Keratinocyte (primary cell): Measurements from ENCODE around the gene LEKR1. TPM values are rescaled to one million over a fixed set of nuclear protein-coding genes. Genes with fewer than 3 reads are reported as not detected.

Source experiments
- DNase-seq: peaks from one replicate; pipeline ENCODE4 v3.0.0-alpha.2; 2011; ENCODE audit warnings: low read depth, missing footprints, low spot score
- FAIRE-seq: peaks from 2 replicates; lab custom pipeline; 2011; peaks lifted over from hg19 to GRCh38; lab: Jason Lieb, UNC
- H2AFZ ChIP-seq: 2 replicates; pipeline ENCODE4 v1.6.0; 2012; ENCODE audit warnings: low read length, control low read depth, inconsistent platforms; ENCODE audit not compliant: control insufficient read depth
- H3K27ac ChIP-seq: 2 replicates; pipeline ENCODE4 v1.5.1; 2011; ENCODE audit warnings: low read length; ENCODE audit not compliant: control insufficient read depth, insufficient read depth
- H3K27me3 ChIP-seq: 3 replicates; pipeline ENCODE4 v1.6.0; 2011; ENCODE audit warnings: low read length; ENCODE audit not compliant: control insufficient read depth, insufficient read depth; ENCODE audit errors: extremely low read depth
- H3K36me3 ChIP-seq, 2 experiments: 2 replicates in 1 of 2; 3 replicates in 1 of 2; pipeline ENCODE4 v1.5.1; 2011; ENCODE audit warnings: low read length in 2 of 2, mild to moderate bottlenecking in 1 of 2; ENCODE audit not compliant: control insufficient read depth in 2 of 2, insufficient read depth in 2 of 2; ENCODE audit errors: extremely low read depth in 1 of 2
- H3K4me1 ChIP-seq: 3 replicates; pipeline ENCODE4 v1.5.1; 2011; ENCODE audit warnings: low read length; ENCODE audit not compliant: control insufficient read depth, insufficient read depth; ENCODE audit errors: extremely low read depth
- H3K4me2 ChIP-seq: 3 replicates; pipeline ENCODE4 v1.6.0; 2011; ENCODE audit warnings: low read depth, low read length; ENCODE audit not compliant: control insufficient read depth, insufficient read depth; ENCODE audit errors: extremely low read depth
- H3K4me3 ChIP-seq, 3 experiments: fragments of 200-600 bp in 1 of 3; sonication (generic) in 1 of 3; 2 replicates in 2 of 3; 3 replicates in 1 of 3; pipeline ENCODE4 v1.5.1; 2011 to 2016; ENCODE audit warnings: low read length in 3 of 3, mild to moderate bottlenecking in 3 of 3, control low read depth in 2 of 3, inconsistent platforms in 1 of 3, low read depth in 1 of 3, mixed read lengths in 1 of 3, mixed run types in 1 of 3, moderate library complexity in 1 of 3; ENCODE audit not compliant: control insufficient read depth in 2 of 3, insufficient read depth in 2 of 3; ENCODE audit errors: extremely low read depth in 1 of 3
- H3K79me2 ChIP-seq: 2 replicates; pipeline ENCODE4 v1.6.0; 2012; ENCODE audit warnings: low read length; ENCODE audit not compliant: control insufficient read depth, insufficient read depth
- H3K9ac ChIP-seq: 3 replicates; pipeline ENCODE4 v1.6.0; 2011; ENCODE audit warnings: low read length; ENCODE audit not compliant: control insufficient read depth, insufficient read depth; ENCODE audit errors: extremely low read depth
- H3K9me1 ChIP-seq: 3 replicates; pipeline ENCODE4 v1.6.0; 2011; ENCODE audit warnings: low read length; ENCODE audit not compliant: control insufficient read depth, insufficient read depth; ENCODE audit errors: extremely low read depth
- H3K9me3 ChIP-seq: 2 replicates; pipeline ENCODE4 v1.5.1; 2012; ENCODE audit warnings: low read depth, low read length; ENCODE audit not compliant: control insufficient read depth
- H4K20me1 ChIP-seq: 3 replicates; pipeline ENCODE4 v1.6.0; 2011; ENCODE audit warnings: low read length; ENCODE audit not compliant: control insufficient read depth, insufficient read depth; ENCODE audit errors: extremely low read depth
- CTCF ChIP-seq, 3 experiments: IDR thresholded peaks in 1 of 3; conservative IDR thresholded peaks in 1 of 3; optimal IDR thresholded peaks in 1 of 3; 2 replicates in 2 of 3; 3 replicates in 1 of 3; pipeline versions ENCODE3 to v1.5.1; 2011; ENCODE audit warnings: low read length in 3 of 3, mild to moderate bottlenecking in 3 of 3, moderate library complexity in 2 of 3, control low read depth in 1 of 3, inconsistent platforms in 1 of 3; ENCODE audit not compliant: insufficient read depth in 2 of 3; ENCODE audit errors: extremely low read depth in 1 of 3
- EZH2 ChIP-seq: IDR thresholded peaks from one replicate; pipeline ENCODE4 v1.6.1; 2012; ENCODE audit warnings: inconsistent platforms, mild to moderate bottlenecking, low read length, moderate library complexity
- dilution Hi-C: fragments of 300-500 bp; cut with MboI; formaldehyde crosslinking; loops from one replicate; pipeline ENCODE4 v1.7.0; 2020; ENCODE audit warnings: low sequenced_read_pairs; ENCODE audit not compliant: extremely low pct_ligation_motif_present
- polyA plus RNA-seq, 5 experiments: library from polyadenylated mRNA; depleted of rRNA in 3 of 5; stranded (reverse) in 3 of 5; stranded (forward) in 1 of 5; unstranded in 1 of 5; fragments of >200 nt; gene quantifications; 1 replicate in 1 of 5; 2 replicates in 3 of 5; 3 replicates in 1 of 5; pipeline versions ENCODE4 v1.2.1 to v1.2.3, GENCODE V29; 2011 to 2012; ENCODE audit warnings: missing spikeins in 2 of 5, low read depth in 1 of 5, low replicate concordance in 1 of 5

LEKR1 gene
- polyA plus RNA-seq, 1 donor (not counting 4 experiments of a cell fraction or from before 2014, with no cell fraction given): 0.63 TPM

- TF ChIP-seq EZH2 (no peak), CTCF (optimal IDR thresholded peaks at IDR 0.05 in 1 of 3, IDR thresholded peaks at IDR 0.05 in 1 of 3, conservative IDR thresholded peaks at IDR 0.05 in 1 of 3; ENCODE audit: extremely low read depth in 1 of 3, insufficient read depth in 2 of 3, low read length in 3 of 3) (no peak)
- DNase-seq (no peak), FAIRE-seq (peak; percentile 32)
- peak overlapping the region; percentile 34 for H3K4me2 ChIP-seq
- H3K36me3 ChIP-seq: peaks cover 0 to 1% of the 10 kb centered on the region in 2 experiments
- no peak overlapping the region for H2AFZ ChIP-seq
- H3K4me3 ChIP-seq: peak overlapping the region in 1 of 3 experiments; percentile 36
- dilution Hi-C loops: no loop called here
- peak overlapping the region; percentile 24 for H3K9ac ChIP-seq
- peak overlapping the region; percentile 95 for H3K27ac ChIP-seq
- no peaks in the 10 kb centered on the region for H3K9me1 ChIP-seq
- peaks cover 20% of the 10 kb centered on the region for H3K79me2 ChIP-seq
- no peaks in the 10 kb centered on the region for H3K27me3 ChIP-seq
- H3K9me3 ChIP-seq: no peaks in the 10 kb centered on the region
- H3K4me1 ChIP-seq: peaks cover 58% of the 10 kb centered on the region
- H4K20me1 ChIP-seq: no peaks in the 10 kb centered on the region
Observed at GRCh38 chr3:156790156-156790555, 36.0 kb upstream of the LEKR1 start.

GRCh38 chr3:156792114-156792513, 34.0 kb upstream of the LEKR1 start:
- no peak for TF ChIP-seq CTCF (optimal IDR thresholded peaks at IDR 0.05 in 1 of 3, IDR thresholded peaks at IDR 0.05 in 1 of 3, conservative IDR thresholded peaks at IDR 0.05 in 1 of 3; ENCODE audit: extremely low read depth in 1 of 3, insufficient read depth in 2 of 3, low read length in 3 of 3)
- no peak for TF ChIP-seq EZH2
- FAIRE-seq (no peak), DNase-seq (no peak)
- no peak overlapping the region for H2AFZ ChIP-seq
- peaks cover 15% of the 10 kb centered on the region for H3K79me2 ChIP-seq
- no peaks in the 10 kb centered on the region for H4K20me1 ChIP-seq
- peaks cover 47% of the 10 kb centered on the region for H3K4me1 ChIP-seq
- no peak overlapping the region for H3K4me3 ChIP-seq
- H3K27me3 ChIP-seq: no peaks in the 10 kb centered on the region
- peaks cover 0 to under 1% of the 10 kb centered on the region in 2 experiments for H3K36me3 ChIP-seq
- H3K4me2 ChIP-seq: no peak overlapping the region
- dilution Hi-C loops: no loop called here
- H3K9me1 ChIP-seq: no peaks in the 10 kb centered on the region
- no peaks in the 10 kb centered on the region for H3K9me3 ChIP-seq
- H3K27ac ChIP-seq: no peak overlapping the region
- no peak overlapping the region for H3K9ac ChIP-seq
